NB4 (cell line): ENCODE results near the gene MRC2.

Experiments used
- CTCF ChIP-seq: IDR thresholded peaks from one replicate; pipeline ENCODE4 v1.5.1; 2012; ENCODE audit warnings: low read depth, low read length
- MYC ChIP-seq: IDR thresholded peaks from 2 replicates; pipeline ENCODE4 v1.6.1; 2011; ENCODE audit warnings: low read depth, low read length
- POLR2A ChIP-seq: IDR thresholded peaks from 2 replicates; pipeline ENCODE4 v1.6.1; 2011; ENCODE audit warnings: mild to moderate bottlenecking; ENCODE audit not compliant: insufficient read length; ENCODE audit errors: extremely low read depth
- TF ChIP-seq, protein P1 (sequence below): IDR thresholded peaks from 2 replicates; pipeline ENCODE4 v1.6.1; 2011; ENCODE audit warnings: low read depth, low read length

GRCh38 chr17:62705778-62706597 is 78.5 kb downstream of the MRC2 start:
- no peak for TF ChIP-seq CTCF
- TF ChIP-seq POLR2A, result no peak
- TF ChIP-seq, protein P1, sequence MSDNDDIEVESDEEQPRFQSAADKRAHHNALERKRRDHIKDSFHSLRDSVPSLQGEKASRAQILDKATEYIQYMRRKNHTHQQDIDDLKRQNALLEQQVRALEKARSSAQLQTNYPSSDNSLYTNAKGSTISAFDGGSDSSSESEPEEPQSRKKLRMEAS, result no peak
- no peak for TF ChIP-seq MYC
